HG03196 (cell line): ENCODE results near the gene SCAMP2.

Source experiments
- ATAC-seq: cut with Tn5 transposase; IDR thresholded peaks from one replicate; pipeline ENCODE4 v1.9.1; 2021; ENCODE audit not compliant: unreplicated experiment

SCAMP2 gene

DNA sequence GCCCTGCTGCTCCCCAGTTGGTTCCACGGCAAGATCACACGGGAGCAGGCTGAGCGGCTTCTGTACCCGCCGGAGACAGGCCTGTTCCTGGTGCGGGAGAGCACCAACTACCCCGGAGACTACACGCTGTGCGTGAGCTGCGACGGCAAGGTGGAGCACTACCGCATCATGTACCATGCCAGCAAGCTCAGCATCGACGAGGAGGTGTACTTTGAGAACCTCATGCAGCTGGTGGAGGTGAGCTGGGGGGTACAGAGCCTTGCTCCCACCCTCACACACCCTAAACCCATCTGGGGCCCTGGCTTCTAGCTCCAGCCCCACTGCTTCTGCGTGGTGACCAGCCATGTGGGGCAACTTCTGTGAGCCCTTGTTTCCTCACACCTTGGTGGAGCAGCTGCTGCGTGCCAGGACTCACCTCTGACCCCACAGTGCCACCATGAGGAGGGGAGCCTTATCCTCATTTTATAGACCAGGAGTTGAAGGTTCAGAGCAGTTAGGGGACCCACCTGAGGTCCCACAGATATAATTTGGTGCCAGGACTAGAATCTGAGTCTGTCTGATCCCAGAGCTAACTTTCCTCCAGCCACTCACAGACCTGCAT, 73.8 kb downstream of the SCAMP2 start:
- no peak for ATAC-seq

DNA sequence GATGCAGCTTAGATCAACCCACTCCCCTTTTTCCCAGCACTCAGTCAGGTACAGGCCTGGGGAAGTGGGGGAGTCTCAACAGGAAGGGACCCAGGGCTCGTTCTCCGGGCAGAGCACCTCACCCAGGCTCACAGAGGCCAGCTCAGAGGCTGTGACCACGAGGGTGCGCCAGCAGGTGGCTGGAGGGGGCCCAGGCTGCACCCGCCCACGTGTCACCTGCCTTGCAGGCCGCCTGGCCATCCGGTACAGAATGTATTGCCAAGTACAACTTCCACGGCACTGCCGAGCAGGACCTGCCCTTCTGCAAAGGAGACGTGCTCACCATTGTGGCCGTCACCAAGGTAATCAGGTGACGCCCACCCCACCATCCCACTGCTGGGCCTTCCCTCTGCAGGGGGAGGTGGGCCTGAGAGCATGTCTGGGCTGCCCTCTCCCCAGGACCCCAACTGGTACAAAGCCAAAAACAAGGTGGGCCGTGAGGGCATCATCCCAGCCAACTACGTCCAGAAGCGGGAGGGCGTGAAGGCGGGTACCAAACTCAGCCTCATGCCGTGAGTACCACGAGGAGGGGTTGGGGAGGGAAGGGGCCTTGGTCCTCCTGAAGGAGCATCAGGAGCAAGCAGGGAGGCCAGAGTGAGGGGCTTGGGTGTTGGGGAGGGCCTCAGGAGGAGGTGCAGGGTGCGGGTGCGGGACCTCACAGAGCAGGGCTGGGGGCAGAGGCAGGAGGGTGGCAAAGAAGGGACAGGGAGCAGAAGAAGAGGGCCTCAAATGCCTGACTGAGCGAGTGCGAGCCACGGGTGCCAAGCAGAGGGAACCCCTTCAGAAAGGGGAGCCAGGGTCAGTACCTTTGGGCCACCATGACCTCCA, 74.5 kb downstream of the SCAMP2 start:
- ATAC-seq, result no peak

DNA sequence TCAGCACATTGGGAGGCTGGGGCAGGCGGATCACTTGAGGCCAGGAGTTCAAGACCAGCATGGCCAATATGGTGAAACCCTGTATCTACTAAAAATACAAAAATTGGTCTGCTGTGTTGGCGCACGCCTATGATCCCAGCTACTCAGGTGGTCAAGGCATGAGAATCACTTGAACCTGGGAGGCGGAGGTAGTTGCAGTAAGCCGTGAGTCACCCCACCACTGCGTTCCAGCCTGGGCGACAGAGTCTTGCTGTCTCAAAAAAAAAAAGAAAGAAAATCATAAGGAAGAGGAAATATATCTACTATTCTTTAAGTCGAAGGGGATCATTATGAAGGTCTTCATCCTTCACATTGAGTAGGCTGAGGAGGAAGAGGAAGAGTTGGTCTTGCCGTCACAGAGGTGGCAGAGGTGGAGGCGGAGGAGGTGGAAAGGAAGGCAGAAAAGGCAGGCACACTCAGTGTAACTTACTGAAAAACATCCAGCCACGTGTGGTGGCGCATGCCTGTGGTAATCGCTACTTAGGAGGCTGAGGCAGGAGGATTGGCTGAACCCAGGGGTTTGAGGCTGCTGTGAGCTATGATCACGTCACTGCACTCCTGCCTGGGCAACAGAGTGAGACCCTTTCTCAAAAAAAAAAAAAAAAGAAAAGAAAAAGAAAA, 77.1 kb downstream of the SCAMP2 start:
- ATAC-seq, result no peak

DNA sequence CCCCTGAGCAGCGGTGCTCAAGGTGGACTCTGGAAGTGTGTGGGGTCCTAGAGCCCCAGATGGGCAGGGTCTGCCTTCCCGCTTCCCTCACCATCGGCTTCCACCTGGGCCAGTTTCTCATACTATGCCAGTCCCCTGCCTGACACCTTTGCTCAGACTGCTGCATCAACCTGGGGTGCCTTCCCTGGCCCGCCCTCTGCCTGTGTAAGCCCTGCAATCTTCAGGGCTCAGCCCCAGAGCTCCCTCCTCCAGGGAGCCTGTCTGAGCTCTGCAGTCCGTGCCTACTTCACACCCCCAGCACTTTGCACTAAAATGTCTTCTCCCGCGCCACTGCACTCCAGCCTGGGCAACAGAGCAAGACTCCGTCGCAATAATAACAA, 78.2 kb downstream of the SCAMP2 start:
- no peak for ATAC-seq

DNA sequence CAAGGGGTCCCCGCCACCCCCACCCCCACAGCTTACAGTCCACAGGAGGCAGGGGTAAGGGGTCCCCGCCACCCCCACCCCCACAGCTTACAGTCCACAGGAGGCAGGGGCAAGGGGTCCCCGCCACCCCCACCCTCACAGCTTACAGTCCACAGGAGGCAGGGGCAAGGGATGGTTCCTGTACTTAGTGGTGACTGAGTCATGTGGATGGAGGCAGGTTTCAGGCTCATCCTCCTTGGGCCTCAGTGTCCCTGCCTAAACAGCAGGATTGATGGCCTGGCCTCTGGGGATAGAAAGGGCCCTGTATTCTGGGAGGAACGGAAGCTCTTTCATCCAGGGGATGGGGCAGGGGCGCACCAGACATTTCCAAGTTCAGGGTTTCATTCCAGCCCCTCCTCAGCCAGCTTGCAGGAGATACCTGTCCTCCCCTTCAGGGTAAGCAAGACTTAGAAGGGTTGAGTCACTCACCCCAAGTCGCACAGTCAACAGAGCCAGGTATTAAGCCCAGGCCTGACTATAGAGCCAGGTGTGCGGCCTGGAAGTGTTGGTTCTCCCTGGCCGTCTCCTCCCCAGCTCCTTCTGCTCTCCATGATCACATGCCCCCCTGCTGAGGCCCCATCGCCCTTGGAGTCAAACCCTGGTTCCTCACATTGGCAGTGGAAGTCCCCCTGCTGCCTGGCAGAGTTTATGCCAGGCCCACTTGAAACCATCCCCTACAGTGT, 78.8 kb downstream of the SCAMP2 start:
- no peak for ATAC-seq
